ENCODE data around the gene ZAP70.
A peak's percentile ranks its signal among the peaks of the same experiment; 100 is the strongest.
"Not testable (repeated sequence)": the region's sequence is repeated elsewhere in the genome, so short reads cannot be mapped to it uniquely, and the experiment has no call there.

Gene ZAP70

DNA sequence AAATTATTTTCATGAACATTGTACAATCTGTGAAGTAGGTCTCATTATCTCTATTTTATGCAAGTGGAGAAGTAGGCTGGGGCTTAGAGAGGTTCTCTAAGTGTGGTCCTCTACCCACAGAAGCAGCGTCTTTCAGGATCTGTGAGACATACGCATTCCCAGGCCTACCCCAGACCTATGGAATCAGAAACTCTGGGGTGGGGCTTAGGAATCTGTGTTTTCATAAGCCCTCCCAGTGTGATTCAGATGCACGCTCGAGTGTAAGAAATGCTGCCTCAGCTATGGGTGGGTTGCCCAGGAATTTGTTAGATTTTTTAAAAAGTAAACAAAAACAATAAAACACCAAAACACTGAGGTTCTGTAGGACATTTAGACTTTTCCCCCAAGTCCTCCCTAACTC is 14.8 kb upstream of the ZAP70 start:
- no peak for DNase-seq (ENCODE audit: low spot score)

DNA sequence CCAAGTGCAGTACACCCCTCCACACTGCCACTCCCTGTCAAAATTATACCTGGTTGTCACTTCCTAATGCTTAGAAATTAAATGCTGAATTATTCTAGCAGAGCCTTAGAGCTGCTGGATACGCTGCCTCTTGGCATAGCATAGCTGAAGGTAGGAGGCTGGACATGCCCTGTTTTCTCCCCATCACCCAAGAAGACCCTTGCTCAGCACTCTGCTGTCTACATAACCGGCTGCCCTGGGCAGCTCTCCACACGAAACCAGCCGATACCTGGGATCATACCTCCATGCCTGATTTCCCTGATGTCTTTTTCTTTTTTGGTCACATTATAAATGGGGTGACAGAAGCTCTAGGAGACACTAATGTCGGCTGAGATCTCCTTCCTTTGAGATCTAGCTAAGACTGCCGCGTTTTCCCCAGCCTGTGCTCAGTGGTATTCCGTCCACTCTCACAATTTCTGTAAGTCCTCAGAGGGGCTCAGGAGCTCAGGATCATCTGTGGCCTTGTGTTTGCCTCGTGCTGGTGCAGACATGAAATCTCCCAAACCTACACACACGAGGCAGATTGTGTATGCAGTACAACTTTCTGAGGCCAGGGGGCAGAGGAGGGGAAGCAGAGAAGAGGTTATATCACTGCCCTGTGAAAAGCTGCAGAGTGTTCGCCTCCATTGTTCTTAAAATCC is 13.5 kb upstream of the ZAP70 start:
- DNase-seq (ENCODE audit: low spot score): peak; percentile 58

DNA sequence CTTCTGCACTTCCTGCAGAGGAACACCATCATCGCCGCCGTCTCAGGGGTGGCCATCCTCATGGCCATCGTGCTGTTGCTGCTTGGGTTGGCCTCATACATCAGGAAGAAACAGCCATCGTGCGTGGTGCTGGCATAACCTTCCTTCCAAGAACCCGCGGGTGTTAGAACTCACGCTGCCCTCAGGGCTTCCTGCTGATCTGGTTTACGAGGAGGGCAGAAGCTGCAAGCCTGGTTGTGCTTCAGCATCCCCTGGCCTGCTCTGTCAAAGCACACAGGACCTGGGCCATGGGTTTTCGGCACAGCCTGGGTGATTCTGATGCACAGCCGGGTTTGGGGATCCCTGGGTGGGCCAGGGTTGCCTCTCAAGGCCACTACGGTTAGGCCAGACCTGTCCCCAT is 12.2 kb upstream of the ZAP70 start:
- no peak for DNase-seq (ENCODE audit: low spot score)

DNA sequence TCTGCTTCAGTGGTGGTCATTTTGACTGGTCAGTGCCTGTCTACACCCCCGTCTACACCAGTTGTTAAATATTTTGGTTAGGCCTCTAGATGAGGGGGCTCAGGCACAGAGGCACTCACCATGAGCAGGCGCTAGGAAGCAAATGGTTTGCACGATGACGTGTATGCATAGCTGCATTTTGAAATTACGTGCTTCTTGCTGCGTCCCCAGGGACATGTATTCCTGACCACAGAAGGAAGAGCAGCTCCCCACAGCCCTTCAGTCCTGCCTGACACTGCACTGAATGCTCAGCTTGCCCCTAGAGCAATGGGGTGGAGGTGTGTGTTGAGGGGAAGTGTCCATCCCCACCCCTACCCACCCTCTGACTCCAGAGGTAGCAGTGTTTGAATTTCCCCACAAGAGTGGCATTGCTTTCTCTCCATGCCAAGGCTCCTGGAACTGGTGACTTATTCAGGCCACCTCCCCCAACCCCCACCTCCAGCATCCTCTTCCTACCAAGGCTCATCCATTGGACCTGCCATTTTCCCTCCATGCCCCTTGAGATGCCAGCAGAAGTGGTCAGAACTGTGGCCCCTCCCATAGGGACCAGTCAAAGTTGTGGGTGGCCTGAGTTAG is 11.4 kb upstream of the ZAP70 start:
- DNase-seq (ENCODE audit: low spot score): no peak

DNA sequence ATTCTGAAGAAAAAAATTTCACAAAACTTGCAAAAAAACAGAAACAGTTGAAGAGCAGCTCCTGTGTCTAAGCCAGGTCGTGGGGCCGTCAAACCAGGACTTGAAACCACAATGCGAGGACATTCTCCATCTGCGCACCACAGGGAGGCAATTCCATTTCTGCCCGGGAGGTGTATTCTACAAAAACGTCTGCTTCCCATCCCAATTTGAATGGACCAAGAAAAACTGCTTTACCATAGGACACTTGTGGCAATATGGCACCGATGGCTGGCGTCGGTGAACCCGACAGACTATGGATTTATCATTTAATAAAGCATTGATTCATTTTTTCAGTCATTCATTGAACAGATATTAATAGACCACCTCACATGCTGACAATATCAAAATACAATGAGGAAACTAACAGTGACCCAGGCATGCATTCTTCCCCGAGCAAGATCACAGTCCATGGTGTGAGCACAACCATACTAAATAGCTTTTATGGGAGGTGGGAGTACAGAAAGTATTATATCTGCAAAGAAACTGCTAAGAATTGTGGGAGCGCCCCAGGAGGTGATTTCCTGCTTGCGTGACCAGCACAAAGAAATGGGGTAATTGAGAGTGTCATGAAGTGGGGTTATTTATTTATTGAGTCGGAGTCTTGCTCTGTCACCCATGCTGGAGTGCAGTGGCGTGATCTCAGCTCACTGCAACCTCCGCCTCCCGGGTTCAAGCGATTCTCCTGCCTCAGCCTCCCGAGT is 10.5 kb upstream of the ZAP70 start:
- DNase-seq (ENCODE audit: low spot score): no peak

DNA sequence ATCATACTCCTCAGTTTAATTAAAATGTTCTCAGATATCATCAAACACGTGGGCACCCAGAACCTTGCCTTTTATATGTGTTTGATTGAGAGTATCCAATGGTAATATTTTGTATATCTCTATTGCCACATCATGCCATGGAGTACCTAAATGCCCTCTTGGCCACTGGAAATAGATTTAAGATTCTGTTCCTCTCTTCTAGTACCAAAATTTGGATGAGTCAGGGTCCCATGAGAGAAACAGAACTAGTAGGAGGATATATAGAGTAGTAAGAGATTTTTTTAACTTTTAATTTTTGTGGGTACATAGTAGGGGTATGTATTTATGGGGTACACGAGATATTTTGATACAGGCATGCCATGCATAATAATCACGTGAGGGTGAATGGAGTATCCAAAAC is 9.6 kb upstream of the ZAP70 start:
- DNase-seq (ENCODE audit: low spot score): no peak

DNA sequence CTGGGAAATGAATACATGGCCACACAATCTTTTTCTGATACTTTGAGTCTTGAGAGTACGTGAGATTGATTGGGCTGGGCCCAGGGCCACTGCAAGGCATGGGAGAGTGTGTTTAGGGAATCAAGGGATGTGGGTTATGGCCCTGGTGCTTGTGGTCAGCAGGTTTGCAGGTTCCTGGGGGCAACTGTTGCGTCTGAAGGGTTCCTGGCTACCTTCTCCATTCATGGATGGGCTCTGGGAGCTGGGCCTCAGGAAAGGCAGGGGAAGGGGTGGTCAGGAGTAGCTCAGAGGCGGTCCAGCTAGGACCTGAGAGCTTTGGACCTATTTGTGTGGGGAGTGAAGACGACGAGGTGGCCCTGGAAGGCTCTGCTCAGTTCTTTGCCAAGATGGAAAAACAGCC is 8.4 kb upstream of the ZAP70 start:
- no peak for DNase-seq (ENCODE audit: low spot score)

DNA sequence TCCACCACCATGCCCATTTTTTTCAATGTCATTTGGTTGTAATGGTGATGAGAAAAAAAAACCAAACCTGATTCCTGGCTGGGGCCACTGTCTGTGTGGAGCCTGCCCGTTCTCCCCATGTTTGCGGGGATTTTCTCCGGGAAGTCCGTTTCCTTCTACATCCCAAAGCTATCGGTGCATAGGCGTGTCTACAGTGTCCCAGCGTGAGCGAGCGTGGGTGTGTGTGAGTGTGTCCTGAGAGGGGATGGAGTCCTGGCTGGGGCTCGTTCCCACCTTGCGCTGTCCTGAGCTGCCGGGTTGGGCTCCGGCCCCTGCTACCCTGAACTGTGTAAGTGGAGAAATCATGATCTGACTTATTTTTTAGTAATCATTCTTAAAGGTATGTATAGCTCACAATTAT is 7.3 kb upstream of the ZAP70 start:
- DNase-seq (ENCODE audit: low spot score): no peak

DNA sequence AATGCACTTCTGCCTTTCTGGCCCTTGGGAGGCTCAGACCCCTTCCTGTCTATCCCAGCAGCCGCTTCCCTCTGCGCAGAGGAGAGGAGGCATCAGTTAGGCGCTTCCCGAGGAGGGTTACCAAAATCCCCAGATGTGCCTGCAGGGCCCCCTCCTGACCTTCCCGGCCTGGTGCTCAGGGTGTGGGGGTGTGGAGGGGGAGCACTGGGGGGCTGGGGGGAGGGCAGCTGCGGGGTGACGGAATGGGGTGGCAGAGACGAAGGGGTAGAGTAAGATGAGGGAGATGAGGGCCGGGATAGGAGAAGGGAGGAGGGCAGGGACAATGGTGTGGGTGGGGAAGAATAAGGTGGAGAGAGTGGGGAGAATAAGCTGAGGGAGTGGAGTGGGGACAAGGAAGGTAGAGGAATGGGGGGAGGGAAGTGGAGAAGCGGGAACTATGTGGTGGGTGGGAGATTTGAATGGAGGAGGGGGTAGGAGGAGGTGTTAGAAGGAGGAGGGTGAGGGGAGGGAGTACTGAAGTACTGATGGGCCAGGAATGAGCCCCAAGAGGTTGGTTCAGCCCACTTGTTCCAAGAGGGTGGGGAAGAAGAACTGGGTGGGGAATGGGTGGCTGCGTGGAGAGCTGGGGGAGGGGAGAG is 6.5 kb upstream of the ZAP70 start:
- no peak for DNase-seq (ENCODE audit: low spot score)

DNA sequence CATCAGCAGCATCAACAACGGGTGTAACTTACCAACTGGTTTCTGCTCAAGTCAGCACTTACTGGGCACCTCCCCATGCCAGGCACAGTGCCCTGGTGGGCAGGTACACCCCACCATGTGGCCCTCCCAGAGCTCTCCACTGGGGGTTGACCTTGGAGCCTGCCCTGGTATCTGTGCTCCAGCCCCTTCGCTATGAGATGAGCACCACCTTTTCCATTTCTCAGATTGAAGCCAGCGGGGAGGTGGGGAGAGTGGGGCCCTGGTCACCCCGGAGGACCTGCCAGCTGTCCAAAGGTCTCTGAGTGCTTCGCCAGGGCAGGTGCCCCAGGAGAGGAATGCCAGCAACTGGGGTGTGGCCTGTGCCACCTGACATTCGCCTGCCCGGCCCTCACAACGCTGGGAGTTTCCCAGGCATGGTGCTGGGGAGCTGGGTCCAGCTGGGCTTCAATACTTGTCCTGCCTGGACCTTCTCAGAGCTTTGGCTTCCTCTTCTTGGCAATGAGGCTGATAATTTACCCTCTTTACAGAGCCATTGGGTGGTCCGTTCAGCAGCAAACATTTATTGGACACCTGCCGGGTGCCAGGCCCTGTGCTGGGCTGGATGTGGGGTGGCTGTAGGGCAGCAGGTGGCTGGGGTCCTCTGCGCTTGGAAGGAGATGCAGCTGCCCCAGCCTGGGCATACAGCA is 5.9 kb upstream of the ZAP70 start:
- no peak for DNase-seq (ENCODE audit: low spot score)

DNA sequence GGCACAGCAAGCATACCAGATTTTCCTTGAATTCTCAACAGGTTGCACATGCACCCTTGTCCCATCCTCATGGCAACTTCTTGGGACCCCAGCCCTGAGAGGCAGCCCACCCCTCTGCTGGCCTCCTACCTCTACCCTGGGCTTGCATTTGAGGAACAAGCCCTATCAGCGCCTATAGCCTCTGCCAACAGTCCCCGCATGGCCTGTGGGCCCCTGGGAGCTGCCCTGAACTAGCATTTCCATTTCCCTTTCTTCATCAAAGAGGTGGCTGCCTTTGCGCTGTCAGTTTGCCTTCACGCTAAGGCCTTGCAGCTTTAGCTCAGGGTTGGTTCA is 5.4 kb upstream of the ZAP70 start:
- DNase-seq (ENCODE audit: low spot score): no peak

DNA sequence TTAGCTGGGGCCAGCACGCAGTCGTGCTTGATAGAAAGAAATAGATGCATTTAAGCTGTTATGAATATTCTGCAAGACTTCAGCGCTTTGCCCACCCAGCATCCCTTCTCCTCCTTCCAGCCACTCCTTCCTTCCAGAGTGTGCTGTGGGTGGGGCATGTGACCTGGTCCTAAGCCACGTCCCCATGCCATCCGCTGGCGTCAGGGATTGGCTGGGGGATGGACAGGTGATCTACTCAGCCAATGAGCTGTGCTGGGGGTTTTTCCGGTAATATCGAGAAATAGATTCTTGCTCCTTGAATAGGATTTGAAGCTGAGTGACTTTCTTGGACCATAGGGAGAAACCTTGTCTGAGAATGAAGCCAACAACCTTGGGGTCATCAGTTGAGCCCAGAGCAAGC is 4.8 kb upstream of the ZAP70 start:
- no peak for DNase-seq (ENCODE audit: low spot score)

DNA sequence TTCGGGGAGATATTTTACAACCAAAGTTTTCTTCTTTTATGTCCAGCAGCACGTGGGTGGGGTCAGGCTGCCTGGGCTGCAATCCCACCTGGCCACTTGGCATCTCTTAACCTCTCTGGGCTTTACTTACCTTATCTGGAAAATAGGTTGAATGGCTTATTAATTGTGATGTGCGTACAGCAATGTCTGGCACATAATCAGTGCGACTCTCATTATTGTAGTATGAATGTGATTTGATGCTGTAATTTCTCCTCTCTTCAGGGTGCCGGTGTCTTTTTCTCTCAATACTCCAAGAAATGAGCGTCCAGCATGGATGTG is 2.0 kb upstream of the ZAP70 start:
- no peak for DNase-seq (ENCODE audit: low spot score)

DNA sequence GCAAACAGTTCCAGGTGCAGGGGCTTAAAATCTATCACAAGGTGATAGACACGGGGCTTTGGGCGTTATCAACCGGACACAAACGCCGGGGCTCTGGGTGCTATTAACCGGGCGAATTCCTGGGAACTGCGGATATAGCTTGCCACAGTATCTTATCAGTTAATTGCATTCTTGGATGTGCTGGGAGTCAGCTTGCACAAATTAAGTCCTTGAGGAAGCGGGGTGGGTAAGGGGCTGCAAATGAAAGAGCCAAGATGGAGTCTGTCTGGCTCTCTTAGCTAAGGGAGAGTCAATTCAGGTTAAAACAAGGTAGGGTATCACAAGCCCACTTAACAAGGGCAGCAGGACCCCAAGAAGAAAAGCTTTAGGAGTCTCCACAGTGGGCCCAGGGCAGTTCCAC is 1.2 kb upstream of the ZAP70 start:
- DNase-seq (ENCODE audit: low spot score): not testable (repeated sequence)

DNA sequence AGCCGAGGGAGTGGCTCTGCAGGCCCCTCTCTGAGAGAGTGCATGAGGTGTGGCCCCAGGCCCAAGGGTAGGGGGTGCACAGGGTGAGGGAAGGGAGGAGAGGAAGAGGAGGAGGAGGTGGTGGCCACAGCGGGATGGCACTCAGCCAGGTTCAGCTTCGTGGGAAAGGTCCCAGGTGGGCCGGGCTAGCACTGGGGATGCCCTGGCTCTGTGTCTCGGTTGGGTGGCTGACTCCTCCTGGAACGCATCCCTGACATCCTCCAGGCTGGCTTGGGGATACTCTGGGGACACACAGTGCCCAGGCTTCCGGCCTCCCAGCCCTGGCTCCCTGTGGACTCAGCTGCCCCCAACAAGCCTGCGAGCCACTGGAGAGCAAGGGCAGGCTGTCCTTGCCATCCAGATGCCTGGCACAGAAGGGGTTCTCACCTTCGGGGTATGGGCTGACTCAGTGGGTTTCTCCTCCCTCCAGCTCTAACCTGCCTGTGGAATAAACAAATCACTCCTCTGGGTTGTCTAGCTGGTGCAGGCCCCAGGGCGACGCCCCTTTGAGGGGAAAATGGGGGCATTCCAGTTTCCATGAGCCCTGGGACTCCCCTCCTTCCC is 582 bp upstream of the ZAP70 start:
- DNase-seq (ENCODE audit: low spot score): no peak

DNA sequence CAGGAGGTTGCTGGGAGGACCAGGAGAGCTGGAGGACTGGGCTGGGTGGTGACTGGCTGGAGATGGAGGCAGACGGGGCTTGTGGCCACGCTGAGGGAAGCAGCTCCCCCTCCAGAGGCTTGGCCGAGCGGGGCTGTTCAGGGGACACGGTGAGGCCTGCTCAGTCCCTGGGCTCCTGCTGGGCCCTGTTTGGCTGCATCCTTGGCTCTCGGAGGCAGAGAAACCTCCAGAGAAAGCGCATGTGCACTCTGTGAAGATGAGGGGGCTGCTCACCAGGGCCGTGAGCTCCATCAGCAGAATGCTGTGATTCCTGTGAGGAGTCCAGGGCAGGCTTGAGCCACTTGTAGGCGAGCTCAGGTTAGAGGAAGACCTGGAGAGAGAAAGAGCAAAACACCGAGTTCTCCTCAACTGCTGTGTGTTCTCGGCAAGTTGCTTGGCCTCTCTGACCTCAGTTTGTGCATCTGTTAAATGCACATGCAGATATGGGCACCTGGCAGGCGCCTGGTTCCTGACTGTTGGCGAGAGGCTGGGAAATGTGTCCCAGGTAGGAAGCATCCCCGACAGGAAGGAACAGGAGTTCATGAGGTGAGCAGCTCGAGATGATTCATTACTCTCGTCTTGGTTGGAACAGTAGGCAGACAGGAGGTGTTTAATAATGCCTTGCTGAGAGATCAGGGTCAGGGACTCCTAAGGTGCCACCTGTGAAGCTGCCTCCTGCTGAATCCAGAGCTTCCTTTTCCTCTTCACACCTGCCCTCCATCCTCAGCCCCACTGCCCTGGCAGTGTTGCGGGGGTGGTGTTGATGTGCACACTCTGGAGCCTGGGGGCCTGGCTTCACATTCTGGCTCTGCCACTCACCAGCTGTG is 941 bp downstream of the ZAP70 start:
- DNase-seq (ENCODE audit: low spot score): no peak

DNA sequence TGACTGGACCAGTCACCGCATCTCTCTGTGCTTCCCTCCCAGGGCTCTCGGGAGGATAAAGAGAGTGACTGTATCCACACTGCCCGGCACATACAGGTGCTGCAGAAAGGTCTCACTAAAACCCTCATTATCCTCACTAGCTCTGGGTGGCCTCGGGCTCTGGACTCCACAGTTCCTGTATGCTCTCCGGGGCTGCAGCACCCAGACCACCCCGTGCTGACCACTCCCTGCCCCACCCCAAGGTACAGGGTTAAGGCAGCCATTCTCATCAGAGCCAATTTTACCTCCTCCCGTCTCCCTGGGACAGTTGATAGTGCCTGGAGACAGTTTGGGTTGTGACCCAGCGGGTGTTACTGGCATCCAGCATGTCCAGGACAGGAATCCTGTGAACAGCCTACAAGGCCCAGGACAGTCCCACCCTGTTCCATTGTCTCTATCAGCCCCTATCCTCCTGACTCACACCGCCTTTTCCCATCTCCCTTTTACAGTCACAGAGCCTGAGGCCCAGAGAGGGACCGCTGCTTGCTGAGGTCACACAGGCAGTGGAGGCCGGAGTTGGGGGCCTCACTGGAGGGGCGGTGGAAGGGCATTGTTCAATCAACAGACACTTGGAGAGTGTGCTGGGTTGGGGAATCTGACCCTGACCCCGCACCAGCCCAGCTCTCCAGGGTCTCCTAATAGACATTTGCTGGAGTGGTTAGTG is 1.7 kb downstream of the ZAP70 start:
- DNase-seq (ENCODE audit: low spot score): no peak

DNA sequence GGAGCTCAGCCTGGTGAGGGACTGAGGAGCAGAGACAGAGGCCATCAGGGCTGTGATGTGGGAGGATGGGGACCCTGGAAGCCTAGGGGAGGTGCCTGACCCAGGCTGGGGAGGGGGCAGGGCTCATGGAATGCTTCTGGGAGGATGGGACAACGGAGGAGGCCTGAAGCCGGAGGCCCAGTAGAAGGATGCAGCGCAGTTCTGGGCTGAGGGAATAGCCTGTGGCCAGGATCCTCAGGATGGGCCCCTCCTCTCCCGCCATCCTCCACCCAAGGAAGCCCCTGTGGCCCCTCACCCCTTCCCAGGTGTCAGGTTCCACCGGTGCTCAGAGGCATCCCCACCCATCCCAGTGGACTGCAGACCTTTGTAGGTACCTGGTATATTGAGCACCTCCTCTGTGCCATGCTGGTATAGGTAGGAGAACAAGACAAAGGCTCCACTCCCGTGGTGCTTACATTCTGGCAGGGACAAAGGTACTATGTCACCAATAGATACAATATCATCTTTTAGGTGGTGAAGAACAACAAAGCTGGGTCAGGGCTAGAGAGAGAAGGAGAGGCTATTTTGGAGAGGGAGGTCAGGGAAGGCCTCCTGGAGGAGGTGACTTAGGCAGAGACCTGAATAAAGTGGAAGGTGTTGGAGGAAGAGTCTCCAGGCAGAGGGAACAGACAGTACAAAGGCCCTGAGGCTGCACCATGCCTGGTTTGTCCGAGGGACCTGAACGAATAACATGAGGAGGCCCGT is 2.7 kb downstream of the ZAP70 start:
- no peak for DNase-seq (ENCODE audit: low spot score)

DNA sequence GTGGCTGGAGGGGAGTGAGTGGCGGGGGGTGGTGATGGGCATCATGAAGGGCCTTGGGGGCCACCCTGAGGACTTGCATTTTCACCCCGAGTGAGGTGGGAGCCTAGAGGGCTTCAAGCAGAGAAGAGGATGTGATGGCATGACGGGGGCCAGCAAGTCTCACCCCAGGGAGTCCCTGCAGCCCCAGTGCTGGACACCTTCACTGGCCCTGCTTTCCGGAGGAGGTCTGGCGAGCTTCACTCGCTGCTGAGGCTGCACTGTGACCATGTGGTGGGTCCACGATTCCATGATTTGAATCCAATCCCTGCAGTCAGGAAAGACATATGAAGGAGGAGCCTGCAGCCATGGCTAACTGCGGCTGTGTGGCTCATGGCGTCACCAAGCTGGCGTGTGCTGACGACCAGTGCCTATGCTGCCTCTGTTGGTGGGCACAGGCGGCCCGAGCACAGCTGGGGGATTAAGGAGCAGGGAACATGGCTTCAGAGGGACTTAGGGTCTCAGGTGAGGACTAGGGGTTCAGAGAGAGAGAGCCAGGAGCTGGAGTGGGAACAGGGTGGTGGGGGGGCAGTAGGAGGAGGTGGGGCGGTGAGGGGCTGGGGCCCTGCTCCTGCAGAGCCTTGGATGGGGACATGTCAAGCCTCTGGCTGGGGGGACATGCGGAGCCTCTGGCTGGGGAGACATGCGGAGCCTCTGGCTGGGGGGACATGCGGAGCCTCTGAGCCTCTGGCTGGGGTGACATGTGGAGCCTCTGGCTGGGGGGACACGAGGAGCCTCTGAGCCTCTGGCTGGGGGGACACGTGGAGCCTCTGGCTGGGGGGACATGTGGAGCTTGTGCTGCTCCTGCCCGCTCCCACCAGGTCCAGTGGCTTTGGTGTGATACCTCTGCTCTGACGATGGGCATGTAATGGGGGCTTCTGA is 3.6 kb downstream of the ZAP70 start:
- DNase-seq (ENCODE audit: low spot score): no peak
